ENCODE data around the gene RAB35.

Gene RAB35

DNA sequence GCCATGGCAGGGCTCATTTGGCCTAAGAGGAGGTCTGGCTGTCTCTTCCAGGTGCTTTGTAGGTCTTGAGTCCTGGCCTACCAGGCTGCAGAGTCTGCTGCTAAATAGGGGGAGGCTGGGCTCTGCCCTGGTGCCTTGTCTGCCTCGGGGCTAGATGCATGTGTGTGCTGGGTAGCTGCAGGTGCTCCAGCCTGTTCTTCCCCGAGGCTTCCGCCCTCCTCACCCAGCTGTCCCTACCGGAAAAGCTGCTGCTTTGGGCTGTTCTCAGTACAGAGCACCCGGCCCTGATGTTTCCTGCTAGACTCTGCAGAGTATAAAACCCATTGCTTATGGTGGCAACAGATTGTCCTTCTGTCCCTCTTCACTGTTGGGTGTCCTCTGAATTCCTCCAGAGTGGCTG is 37.7 kb downstream of the RAB35 start:
- H3K4me2 ChIP-seq (ENCODE audit: low read depth, low read length, poor library complexity, severe bottlenecking): no peak overlapping the region
- H3K9me2 ChIP-seq (replicated peaks; ENCODE audit: insufficient read depth, low read length): no peaks in the 10 kb centered on the region
- H3F3A ChIP-seq (ENCODE audit: insufficient read depth): no peaks in the 10 kb centered on the region
- no peaks in the 10 kb centered on the region for H4K20me1 ChIP-seq (ENCODE audit: low read depth, low read length)
- no peak overlapping the region for H3K4me3 ChIP-seq (ENCODE audit: insufficient read depth, low read length, poor library complexity, severe bottlenecking)
- H2AFZ ChIP-seq (ENCODE audit: low read depth, low read length, severe bottlenecking): no peak overlapping the region
- H3K36me3 ChIP-seq (ENCODE audit: low read length): 0 out of 2 replicates have a peak, but pooled peaks cover 2% of the 10 kb centered on the region
- no peak overlapping the region for H3K9ac ChIP-seq (ENCODE audit: low read length)
- no peaks in the 10 kb centered on the region for H3K79me2 ChIP-seq (ENCODE audit: insufficient read depth, low read length)
- H3K27me3 ChIP-seq (ENCODE audit: low read length): no peaks in the 10 kb centered on the region
- H3K9me3 ChIP-seq (ENCODE audit: insufficient read depth, low read length): no peaks in the 10 kb centered on the region
- no peak overlapping the region for H3K27ac ChIP-seq (ENCODE audit: low read depth, low read length)
- TF ChIP-seq, protein P1, sequence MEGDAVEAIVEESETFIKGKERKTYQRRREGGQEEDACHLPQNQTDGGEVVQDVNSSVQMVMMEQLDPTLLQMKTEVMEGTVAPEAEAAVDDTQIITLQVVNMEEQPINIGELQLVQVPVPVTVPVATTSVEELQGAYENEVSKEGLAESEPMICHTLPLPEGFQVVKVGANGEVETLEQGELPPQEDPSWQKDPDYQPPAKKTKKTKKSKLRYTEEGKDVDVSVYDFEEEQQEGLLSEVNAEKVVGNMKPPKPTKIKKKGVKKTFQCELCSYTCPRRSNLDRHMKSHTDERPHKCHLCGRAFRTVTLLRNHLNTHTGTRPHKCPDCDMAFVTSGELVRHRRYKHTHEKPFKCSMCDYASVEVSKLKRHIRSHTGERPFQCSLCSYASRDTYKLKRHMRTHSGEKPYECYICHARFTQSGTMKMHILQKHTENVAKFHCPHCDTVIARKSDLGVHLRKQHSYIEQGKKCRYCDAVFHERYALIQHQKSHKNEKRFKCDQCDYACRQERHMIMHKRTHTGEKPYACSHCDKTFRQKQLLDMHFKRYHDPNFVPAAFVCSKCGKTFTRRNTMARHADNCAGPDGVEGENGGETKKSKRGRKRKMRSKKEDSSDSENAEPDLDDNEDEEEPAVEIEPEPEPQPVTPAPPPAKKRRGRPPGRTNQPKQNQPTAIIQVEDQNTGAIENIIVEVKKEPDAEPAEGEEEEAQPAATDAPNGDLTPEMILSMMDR (IDR thresholded peaks at IDR 0.05; ENCODE audit: insufficient read depth, low read length, poor library complexity, severe bottlenecking): no peak
- no peak for TF ChIP-seq EZH2phosphoT487 (conservative IDR thresholded peaks at IDR 0.05; ENCODE audit: low read length)

GRCh38 chr12:120077260-120077659 is 39.3 kb downstream of the RAB35 start:
- H3K9ac ChIP-seq (ENCODE audit: low read length): no peak overlapping the region
- no peaks in the 10 kb centered on the region for H3K9me3 ChIP-seq (ENCODE audit: insufficient read depth, low read length)
- 0 out of 2 replicates have a peak, but pooled peaks cover 2% of the 10 kb centered on the region for H3K36me3 ChIP-seq (ENCODE audit: low read length)
- no peaks in the 10 kb centered on the region for H3F3A ChIP-seq (ENCODE audit: insufficient read depth)
- H3K4me2 ChIP-seq (ENCODE audit: low read depth, low read length, poor library complexity, severe bottlenecking): no peak overlapping the region
- H3K9me2 ChIP-seq (replicated peaks; ENCODE audit: insufficient read depth, low read length): no peaks in the 10 kb centered on the region
- no peak overlapping the region for H3K4me3 ChIP-seq (ENCODE audit: insufficient read depth, low read length, poor library complexity, severe bottlenecking)
- H2AFZ ChIP-seq (ENCODE audit: low read depth, low read length, severe bottlenecking): no peak overlapping the region
- no peaks in the 10 kb centered on the region for H3K79me2 ChIP-seq (ENCODE audit: insufficient read depth, low read length)
- TF ChIP-seq, protein P1 (IDR thresholded peaks at IDR 0.05; ENCODE audit: insufficient read depth, low read length, poor library complexity, severe bottlenecking): no peak
- no peak for TF ChIP-seq EZH2phosphoT487 (conservative IDR thresholded peaks at IDR 0.05; ENCODE audit: low read length)
- H4K20me1 ChIP-seq (ENCODE audit: low read depth, low read length): no peaks in the 10 kb centered on the region
- H3K27me3 ChIP-seq (ENCODE audit: low read length): no peaks in the 10 kb centered on the region
- no peak overlapping the region for H3K27ac ChIP-seq (ENCODE audit: low read depth, low read length)

GRCh38 chr12:120076651-120077050 is 39.9 kb downstream of the RAB35 start:
- Histone ChIP-seq H3K4me2 (ENCODE audit: low read depth, low read length, poor library complexity, severe bottlenecking) (no peak overlapping the region), H3K9me2 (replicated peaks; ENCODE audit: insufficient read depth, low read length) (no peaks in the 10 kb centered on the region), H3K4me3 (ENCODE audit: insufficient read depth, low read length, poor library complexity, severe bottlenecking) (no peak overlapping the region), H3K79me2 (ENCODE audit: insufficient read depth, low read length) (no peaks in the 10 kb centered on the region), H3F3A (ENCODE audit: insufficient read depth) (no peaks in the 10 kb centered on the region), H3K9me3 (ENCODE audit: insufficient read depth, low read length) (no peaks in the 10 kb centered on the region), H3K27me3 (ENCODE audit: low read length) (no peaks in the 10 kb centered on the region), H3K9ac (ENCODE audit: low read length) (no peak overlapping the region), H2AFZ (ENCODE audit: low read depth, low read length, severe bottlenecking) (no peak overlapping the region), H3K27ac (ENCODE audit: low read depth, low read length) (no peak overlapping the region), H4K20me1 (ENCODE audit: low read depth, low read length) (no peaks in the 10 kb centered on the region), H3K36me3 (ENCODE audit: low read length) (0 out of 2 replicates have a peak, but pooled peaks cover under 1% of the 10 kb centered on the region)
- TF ChIP-seq, protein P1 (IDR thresholded peaks at IDR 0.05; ENCODE audit: insufficient read depth, low read length, poor library complexity, severe bottlenecking): no peak
- no peak for TF ChIP-seq EZH2phosphoT487 (conservative IDR thresholded peaks at IDR 0.05; ENCODE audit: low read length)
